Retina (tissue), 1 donor: ENCODE results near the gene JUND.

Experiments
- DNase-seq: peaks from one replicate; pipeline ENCODE4 v3.0.0-alpha.2; 2016

Gene JUND

DNA sequence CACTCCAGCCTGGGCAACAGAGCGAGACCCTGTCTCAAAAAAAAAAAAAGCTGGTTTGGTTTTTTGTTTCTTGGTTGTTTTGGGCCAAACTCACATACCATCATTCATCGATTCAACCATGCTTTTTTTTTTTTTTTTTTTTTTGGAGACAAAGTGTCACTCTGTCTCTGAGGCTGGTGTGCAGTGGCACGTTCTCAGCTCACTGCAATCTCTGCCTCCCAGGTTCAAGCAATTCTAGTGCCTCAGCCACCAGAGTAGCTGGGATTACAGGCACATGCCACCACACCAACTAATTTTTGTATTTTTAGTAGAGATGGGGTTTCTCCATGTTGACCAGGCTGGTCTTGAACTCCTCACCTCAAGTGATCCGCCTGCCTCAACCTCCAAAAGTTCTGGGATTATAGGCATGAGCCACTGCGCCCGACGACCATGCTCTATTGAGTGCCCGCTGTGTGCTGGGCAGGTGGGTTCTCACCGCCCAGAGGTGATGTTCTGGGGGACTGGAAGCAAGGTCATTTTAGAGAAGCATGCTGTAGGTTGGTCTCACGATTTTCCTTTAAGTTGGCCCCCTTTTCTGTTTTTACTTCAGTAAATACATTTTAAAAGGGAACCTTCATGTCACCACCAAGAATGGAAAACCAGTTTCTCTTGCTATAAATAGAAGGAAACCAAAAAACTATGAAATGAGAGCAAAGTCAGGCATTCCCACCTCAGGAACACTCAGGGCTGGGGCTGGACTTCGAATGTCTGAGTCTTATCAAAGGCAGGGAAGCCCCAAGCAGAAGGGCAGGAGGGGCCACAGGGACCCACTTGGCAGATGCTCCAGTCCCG is 8.3 kb upstream of the JUND start:
- DNase-seq: no peak

DNA sequence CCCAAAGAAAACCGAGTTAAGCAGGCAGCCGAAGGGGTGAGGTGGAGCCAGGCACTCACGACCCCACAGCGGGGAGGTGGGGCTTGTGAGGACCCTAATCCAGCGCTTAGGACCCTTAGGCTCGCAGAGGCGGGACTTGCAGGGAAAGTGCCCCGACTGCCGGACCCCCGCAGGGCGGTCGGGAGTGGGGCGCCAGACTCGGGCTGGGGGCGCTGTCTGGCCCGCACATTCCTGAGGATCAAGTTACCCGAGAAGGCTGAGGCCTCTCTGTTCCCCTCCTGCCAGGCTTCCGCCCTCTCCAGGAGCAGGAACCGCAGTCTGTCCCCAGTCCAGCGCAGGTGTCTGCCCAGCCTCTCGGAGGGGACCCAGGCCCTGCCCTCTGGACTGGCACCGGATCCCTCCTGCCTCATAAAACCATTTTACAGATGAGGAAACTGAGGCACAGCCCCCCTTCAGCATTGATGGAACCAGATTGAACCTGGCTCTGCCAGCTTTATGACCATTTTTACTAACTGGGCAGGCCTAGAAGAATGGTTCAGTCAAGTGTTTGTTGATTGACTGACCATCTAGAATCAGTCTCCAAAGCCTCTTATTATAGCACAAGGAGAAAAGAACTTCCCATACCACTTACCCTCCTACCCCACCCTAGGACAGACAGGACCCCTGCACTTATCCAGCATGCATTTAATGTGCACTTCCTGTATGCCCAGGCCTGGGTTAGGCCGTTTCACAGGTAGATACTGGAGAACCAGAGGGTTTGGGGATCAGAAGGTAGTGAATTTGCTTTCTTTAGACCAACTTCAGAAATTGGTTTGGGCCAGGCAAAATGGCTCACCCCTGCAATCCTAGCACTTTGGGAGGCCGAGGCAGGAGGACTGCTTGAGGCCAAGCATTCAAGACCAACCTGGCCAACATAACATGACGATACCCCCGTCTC is 6.7 kb upstream of the JUND start:
- peak; percentile 50 for DNase-seq

DNA sequence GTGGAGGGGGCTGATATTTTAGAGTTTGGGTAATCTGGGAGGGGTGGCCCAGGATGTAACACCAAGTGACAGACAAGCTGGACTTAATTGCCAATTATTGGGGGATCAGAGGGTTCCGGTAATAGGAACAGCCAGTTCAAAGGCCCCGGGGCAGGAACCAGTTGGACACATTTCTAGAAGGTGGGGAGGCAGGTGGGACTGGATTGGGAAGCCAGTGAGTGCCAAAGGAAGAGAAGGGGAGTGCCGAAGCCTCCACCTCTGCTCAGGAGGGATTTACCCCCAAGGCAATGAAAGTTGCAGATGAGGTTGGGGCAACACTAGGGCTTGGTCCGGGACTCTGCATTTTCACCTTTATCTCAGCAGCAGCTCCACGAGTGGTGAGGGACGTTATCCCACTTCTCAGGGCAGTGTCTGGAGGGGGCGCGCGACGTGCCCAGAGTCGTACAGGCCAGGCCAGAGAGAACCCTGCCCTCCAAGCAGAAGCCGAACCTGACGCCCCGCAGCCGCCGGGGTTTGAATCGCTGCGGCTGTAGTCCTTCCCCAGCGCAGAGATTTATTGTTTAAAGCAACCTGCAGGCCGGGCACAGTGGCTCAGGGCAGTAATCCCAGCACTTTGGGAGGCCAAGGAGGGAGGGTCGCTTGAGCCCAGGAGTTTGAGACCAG is 5.7 kb upstream of the JUND start:
- no peak for DNase-seq

DNA sequence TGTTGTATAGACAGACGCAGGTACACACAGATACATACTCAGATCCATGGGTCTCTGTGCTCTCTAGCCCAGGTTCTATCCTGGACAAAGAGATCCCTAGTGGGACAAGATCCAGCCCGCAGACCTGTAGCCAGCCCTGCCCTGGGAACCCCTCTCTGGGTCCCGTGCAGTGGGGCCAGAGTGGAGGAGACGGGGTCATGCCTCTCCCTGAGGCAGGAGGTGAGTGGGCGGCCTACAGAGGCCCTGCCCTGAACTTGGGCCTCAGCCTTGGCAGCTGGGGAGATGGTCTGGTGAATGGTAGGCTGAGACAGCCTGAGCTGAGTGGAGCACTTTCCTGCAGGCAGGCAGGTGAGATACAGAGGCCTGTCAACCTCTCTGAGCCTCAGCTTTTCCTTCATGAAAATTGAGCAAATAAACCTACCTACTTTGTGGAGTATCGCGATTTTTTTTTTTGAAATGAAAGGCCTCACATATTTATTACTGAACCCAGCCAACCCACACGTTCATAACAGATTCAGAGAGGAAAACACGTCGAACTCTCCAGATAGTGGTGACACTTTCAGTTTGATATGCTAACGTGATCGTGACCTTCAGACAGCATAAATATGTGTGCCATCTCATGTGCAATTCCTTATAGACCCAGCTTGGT is 3.4 kb upstream of the JUND start:
- DNase-seq: no peak

GRCh38 chr19:18283338-18283737 is 1.9 kb upstream of the JUND start:
- no peak for DNase-seq

GRCh38 chr19:18282788-18283141 is 1.3 kb upstream of the JUND start:
- no peak for DNase-seq

GRCh38 chr19:18282021-18282787 is 782 bp upstream of the JUND start:
- peak; percentile 86 for DNase-seq

- DNase-seq: peak; percentile 92
These were observed 958 bp downstream of the JUND start for GRCh38 chr19:18280247-18281081.

DNA sequence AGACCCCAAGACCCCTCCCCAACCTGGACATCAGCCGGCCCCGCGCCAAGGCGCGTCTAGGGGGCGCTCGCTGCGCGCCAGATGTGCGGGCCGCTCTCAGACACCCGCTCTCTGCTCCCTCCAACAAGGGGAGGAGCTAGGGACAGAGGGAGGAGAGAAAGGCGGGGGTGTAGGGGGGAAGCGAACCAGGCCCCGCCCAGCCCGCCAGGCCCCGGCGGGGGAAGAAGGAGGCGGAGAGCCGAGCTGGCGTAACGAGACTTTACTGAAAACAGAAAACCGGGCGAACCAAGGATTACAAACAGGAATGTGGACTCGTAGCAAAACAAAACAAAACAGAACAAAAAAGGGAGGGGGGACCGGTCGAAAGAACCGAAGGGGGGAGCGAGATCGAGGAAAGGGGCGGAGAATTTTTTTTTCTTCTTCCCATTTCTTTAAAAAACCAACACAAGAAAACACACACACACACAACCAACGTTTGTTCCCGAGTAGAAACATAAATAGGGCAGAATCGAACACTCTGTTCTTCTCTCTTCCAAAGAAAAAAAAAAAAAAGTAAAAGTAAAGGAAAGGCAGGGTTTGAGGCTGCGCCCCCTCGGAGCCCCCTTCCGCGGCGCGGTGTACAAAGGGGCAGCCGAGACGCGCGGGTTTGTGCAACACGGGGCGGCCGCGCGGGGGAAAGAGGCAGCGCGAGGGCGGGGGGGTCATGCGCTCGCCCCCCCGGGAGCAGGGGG is 1.7 kb downstream of the JUND start:
- peak; percentile 97 for DNase-seq

DNA sequence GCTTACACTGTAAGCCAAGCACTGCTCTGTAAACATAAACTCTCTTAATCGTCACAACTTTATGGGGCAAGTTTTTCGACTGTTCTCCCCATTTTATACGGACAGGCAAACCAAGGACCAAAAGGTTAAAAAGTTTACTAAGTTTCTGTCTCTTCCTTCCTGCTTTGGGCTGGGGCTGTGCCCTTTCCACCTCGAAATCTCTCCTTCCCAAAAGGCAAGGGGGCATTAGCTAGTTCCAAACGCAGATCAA is 2.2 kb downstream of the JUND start:
- DNase-seq: no peak

DNA sequence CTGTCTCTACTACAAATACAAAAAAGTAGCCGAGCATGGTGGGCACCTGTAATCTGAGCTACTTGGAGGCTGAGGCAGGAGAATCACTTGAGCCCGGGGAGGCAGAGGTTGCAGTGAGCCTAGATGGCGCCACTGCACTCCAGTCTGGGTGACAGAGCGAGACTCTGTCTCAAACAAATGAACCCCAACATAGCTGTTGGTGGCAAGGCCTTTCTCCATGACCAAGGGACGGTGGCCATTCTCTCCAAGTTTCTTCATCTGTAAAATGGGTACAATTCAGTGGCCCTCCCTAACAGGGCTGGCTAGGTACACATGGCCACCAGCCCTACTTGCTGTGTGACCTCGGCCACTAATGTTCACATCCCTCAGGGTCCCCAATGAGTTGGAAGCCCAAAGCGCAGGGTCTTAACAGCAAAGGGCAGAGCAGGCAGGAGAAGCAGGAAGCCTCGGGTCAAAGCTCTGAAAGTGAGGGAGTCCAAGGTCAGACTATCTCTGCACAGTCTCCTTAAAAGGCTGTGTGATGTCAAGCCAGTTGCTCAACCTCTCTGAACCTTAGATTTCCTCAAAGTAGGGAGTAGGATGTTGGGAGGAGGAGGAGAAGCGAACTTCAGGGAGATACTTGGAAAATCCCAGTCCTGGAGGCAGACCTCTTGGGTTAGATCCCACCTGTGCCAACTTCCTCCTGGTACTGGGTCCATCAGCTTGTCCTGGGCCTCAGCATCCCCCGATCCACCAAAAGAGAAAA is 2.7 kb downstream of the JUND start:
- no peak for DNase-seq

DNA sequence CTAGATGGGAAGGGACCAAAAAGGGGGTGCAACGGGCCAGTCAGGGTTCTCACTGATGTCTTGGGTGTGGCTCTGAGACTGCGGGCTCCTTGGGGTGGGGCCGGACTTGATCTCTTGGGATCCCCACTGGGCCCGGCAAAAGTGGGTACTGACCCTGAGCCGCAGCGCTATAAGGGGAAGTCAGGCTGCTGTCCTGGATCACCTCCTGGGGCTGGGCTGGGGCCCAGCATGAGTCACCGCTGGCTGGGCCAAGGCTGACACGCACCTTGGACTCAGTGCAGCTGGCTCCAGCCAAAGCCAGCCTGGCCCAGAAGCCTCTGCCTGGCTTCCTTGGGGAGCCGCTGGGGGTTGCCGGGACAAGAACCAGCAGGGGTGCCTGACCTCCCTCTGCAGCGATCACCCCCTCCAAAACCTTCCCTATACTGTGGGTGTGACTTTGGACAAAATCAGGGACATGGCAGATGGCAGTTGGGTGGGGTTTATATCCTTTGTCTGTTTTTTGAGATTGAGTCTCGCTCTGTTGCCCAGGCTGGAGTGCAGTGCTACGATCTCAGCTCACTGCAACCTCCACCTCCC is 6.6 kb downstream of the JUND start:
- no peak for DNase-seq

- DNase-seq: no peak
These were observed 7.1 kb downstream of the JUND start, which contains the start of gene IQCN for GRCh38 chr19:18274219-18274780. TSS of gene IQCN (minus strand) at chr19:18274452. CDS start at chr19:18269478, 4,974 bp downstream.

- no peak for DNase-seq
These were observed 7.7 kb downstream of the JUND start for GRCh38 chr19:18273561-18274218.

DNA sequence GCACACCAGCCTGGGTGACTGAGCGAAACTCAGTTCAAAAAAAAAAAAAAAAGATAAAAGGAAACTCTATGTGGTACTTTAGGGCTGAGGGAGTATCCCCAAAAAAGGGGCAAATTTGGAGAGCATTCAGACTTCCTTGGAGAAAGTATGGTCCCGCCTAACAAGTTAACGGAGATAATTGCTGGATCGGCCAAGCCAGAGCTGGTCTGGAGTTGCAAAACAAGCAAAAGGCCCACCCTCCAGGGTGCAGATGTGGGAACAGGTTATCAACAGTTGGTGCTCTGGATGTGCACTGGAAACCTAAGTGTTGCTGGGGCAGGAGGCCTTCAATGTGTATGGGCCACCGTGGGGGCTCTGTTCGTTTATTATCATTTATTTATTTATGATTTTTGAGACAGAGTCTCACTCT is 10.0 kb downstream of the JUND start:
- no peak for DNase-seq

DNA sequence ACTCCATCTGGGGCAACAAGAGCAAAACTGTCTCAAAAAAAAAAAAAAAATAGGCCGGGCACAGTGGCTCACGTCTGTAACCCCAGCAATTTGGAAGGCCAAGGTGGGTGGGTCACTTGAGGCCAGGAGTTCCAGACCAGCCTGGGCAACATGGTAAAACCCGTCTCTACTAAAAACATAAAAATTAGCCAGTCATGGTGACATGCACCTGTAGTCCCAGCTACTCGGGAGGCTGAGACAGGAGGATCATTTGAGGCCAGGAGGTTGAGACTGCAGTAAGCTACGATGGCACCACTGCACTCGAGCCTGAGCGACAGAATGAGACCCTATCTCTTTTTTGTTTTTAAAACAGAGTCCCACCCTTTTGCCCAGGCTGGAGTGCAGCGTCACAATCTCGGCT is 11.1 kb downstream of the JUND start:
- DNase-seq: no peak

- DNase-seq: no peak
These were observed 12.2 kb downstream of the JUND start for GRCh38 chr19:18269070-18269723.
